Measurements from ENCODE around the gene THRAP3.
A peak's percentile ranks its signal among the peaks of the same experiment; 100 is the strongest.

The THRAP3 gene

GRCh38 chr1:36253161-36253862, 29.1 kb downstream of the THRAP3 start:
- DNase-seq, result no peak

- DNase-seq, result no peak
Measured at GRCh38 chr1:36256558-36257374, 32.5 kb downstream of the THRAP3 start.

GRCh38 chr1:36257375-36257767, 33.1 kb downstream of the THRAP3 start:
- no peak for DNase-seq

GRCh38 chr1:36258960-36259344, 34.7 kb downstream of the THRAP3 start:
- no peak for DNase-seq

- DNase-seq, result no peak
Measured at GRCh38 chr1:36268981-36269380, 44.7 kb downstream of the THRAP3 start.

- DNase-seq, result no peak
Measured at GRCh38 chr1:36269408-36269838, 45.2 kb downstream of the THRAP3 start.

GRCh38 chr1:36273024-36273423, 48.8 kb downstream of the THRAP3 start:
- no peak for DNase-seq

GRCh38 chr1:36274201-36274600, 50.0 kb downstream of the THRAP3 start:
- no peak for DNase-seq

- no peak for DNase-seq
Measured at GRCh38 chr1:36276688-36277087, 52.4 kb downstream of the THRAP3 start.

- DNase-seq, result peak in 1 of 2 experiments; percentile 38
Measured at GRCh38 chr1:36279110-36279788, 55.0 kb downstream of the THRAP3 start.

- no peak for DNase-seq
Measured at GRCh38 chr1:36279789-36280296, 55.6 kb downstream of the THRAP3 start.

- DNase-seq, result no peak
Measured at GRCh38 chr1:36284061-36284460, 59.8 kb downstream of the THRAP3 start.

GRCh38 chr1:36284517-36284916, 60.3 kb downstream of the THRAP3 start:
- no peak for DNase-seq

GRCh38 chr1:36285443-36286101, 61.3 kb downstream of the THRAP3 start:
- peak; percentile 81 to 82 for DNase-seq

GRCh38 chr1:36286802-36287201, 62.6 kb downstream of the THRAP3 start:
- DNase-seq, result no peak

- DNase-seq, result no peak
Measured at GRCh38 chr1:36287595-36287994, 63.4 kb downstream of the THRAP3 start.

GRCh38 chr1:36295390-36295789, 71.1 kb downstream of the THRAP3 start:
- DNase-seq, result no peak

- DNase-seq, result no peak
Measured at GRCh38 chr1:36297062-36297461, 72.8 kb downstream of the THRAP3 start.

- DNase-seq, result no peak
Measured at GRCh38 chr1:36298640-36299039, 74.4 kb downstream of the THRAP3 start.

- DNase-seq, result no peak
Measured at GRCh38 chr1:36300526-36300925, 76.3 kb downstream of the THRAP3 start.

- DNase-seq, result no peak
Measured at GRCh38 chr1:36301220-36301619, 77.0 kb downstream of the THRAP3 start.

- no peak for DNase-seq
Measured at GRCh38 chr1:36303244-36303643, 79.0 kb downstream of the THRAP3 start.

Measured in NCI-H446 (cell line).